DMS53 treated with DMSO at 0.1 percent for 48 hours (cell line): ENCODE results near the gene SRRM1.

Experiments used
- DNase-seq: peaks from one replicate; lab custom pipeline; 2025; ENCODE audit not compliant: unreplicated experiment; lab: John Stamatoyannopoulos, UW

The SRRM1 gene, protein sequence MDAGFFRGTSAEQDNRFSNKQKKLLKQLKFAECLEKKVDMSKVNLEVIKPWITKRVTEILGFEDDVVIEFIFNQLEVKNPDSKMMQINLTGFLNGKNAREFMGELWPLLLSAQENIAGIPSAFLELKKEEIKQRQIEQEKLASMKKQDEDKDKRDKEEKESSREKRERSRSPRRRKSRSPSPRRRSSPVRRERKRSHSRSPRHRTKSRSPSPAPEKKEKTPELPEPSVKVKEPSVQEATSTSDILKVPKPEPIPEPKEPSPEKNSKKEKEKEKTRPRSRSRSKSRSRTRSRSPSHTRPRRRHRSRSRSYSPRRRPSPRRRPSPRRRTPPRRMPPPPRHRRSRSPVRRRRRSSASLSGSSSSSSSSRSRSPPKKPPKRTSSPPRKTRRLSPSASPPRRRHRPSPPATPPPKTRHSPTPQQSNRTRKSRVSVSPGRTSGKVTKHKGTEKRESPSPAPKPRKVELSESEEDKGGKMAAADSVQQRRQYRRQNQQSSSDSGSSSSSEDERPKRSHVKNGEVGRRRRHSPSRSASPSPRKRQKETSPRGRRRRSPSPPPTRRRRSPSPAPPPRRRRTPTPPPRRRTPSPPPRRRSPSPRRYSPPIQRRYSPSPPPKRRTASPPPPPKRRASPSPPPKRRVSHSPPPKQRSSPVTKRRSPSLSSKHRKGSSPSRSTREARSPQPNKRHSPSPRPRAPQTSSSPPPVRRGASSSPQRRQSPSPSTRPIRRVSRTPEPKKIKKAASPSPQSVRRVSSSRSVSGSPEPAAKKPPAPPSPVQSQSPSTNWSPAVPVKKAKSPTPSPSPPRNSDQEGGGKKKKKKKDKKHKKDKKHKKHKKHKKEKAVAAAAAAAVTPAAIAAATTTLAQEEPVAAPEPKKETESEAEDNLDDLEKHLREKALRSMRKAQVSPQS

GRCh38 chr1:24642481-24643362 is at the start of gene SRRM1:
Gene SRRM1 (plus strand): TSS chr1:24643302. CDS start chr1:24643327, 25 bp downstream.
- peak; percentile 99 for DNase-seq

- no peak for DNase-seq
Observed at GRCh38 chr1:24594328-24594598, 48.8 kb upstream of the SRRM1 start.

DNA sequence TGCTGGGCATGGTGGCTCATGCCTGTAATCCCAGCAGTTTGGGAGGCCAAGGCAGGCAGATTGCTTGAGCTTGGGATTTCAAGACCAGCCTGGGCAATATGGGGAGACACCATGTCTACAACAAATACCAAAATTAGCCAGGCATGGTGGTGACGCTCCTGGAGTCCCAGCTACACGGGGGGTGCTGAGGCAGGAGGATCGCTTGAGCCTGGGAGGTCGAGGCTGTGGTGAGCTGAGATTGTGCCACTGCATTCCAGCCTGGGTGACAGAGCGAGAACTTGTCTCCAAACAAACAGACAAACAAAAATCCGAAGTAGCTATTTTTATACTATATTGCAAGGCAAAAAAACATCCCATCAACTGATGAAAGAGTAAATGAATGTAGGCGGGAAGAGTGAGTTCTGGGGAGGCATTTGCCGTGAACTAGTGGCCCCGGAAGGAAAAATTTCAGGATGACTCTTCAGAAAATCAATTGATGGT is 46.7 kb upstream of the SRRM1 start:
- DNase-seq: no peak

DNA sequence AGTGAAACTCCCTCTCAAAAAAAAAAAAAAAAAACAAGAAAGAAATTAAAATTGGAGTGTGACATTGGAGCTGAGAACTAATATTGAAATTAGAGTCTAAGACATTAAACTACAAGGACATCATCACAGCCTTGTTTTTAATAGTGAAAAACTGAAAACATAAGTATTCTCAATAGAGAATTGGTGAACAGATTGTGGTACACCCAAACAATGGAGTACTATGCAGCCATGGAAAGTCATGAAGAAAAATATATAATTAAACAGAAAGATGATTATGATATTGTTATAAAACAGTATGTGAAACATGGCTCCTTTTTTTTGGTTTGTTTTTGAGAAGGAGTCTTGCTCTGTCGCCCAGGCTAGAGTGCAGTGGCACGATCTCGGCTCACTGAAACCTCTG is 43.8 kb upstream of the SRRM1 start:
- no peak for DNase-seq

DNA sequence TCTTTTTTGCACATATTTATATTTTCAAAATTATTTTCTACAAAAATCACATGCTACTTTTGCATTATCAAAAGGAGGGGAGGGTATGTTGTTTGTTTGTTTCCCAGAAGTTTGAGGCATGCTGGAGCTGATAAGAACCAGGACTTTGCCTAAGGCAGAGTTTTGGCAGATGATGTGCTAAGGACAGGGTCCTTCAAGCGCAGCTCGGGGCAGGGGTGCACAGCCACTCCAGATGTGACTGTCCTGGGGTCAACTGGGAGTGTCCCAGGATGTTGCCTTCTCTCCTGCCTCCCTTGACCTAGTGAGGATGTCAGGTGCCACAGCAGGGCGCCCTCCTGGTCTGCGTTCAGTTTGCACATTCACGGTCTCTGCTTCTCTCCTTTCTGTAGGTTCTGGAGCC is 42.6 kb upstream of the SRRM1 start:
- DNase-seq: no peak

DNA sequence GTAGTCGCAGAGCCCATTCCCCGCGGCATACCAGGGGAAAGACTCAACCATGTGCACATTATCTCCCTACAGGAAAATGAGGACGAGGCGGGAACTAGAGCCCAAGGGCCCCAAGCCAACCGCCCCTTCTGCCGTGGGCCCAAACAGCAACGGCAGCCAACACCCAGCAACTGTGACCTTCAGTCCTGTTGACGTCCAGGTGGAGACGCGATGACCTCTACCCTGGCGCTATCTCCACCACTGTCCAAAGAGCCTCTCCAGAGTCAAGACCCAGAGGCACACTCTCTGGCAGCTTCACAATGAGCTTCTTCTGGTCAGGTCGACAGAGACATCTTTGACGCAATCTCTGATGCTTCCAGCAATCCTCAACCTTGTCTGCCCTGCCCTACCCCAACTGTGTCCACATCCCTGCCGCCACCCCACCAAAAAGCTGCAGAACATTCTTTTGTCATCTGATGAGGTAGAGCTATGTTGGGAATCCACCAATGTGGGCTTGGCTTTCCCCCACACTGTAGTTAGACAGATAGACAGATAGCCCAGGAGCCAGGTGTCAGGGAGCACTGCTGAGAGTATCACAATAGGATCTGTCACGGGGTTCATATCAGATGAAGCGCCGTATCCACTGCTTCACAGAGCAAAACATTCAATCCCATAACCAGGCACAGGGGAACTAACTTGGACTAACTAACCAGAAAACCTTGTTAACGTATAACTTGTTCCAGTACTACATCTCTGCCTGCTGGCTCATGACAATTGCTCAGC is 37.4 kb upstream of the SRRM1 start:
- no peak for DNase-seq

- DNase-seq: no peak
Observed at GRCh38 chr1:24606296-24606605, 36.9 kb upstream of the SRRM1 start.

DNA sequence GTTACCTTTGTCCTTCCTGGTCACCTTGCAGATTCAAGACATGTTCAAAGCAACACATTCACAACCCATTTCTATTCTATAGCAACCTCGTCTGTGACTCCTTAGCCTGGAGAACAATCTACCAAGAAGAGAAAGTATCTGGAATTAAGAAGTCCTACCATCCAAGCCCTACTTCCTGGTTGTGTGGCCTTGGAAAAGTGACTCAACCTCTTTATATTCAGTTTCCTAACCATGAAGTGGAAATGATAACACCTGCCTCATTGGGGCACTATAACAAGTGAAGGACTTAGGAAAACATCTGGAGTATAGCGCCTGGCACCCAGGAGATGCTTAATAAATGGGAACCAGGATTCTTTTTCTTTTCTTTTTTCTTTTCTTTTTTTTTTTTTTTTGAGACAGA is 36.5 kb upstream of the SRRM1 start:
- peak; percentile 35 for DNase-seq

GRCh38 chr1:24609949-24610517 is 33.1 kb upstream of the SRRM1 start:
- DNase-seq: no peak

- no peak for DNase-seq
Observed at GRCh38 chr1:24619376-24619775, 23.7 kb upstream of the SRRM1 start.

DNA sequence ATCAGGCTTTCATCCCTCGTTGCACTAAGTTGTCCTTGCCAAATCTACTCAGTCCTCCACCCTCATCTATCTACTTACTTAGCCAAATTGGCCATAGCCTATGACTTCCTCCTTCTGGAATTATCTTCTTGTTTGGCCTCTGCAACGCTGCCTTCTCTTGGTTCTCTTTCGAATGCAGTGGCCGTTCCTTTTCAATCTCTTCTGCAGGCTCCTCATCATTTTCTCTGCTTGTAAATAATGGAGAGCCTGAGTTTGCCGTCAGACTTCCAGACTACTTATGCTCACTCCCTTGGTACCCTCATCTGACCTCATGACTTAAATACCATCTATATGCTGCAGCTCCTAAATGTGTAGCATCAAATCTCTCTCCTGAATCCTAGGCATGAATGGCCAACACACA is 22.4 kb upstream of the SRRM1 start:
- no peak for DNase-seq

GRCh38 chr1:24621121-24621520 is 22.0 kb upstream of the SRRM1 start:
- DNase-seq: no peak

DNA sequence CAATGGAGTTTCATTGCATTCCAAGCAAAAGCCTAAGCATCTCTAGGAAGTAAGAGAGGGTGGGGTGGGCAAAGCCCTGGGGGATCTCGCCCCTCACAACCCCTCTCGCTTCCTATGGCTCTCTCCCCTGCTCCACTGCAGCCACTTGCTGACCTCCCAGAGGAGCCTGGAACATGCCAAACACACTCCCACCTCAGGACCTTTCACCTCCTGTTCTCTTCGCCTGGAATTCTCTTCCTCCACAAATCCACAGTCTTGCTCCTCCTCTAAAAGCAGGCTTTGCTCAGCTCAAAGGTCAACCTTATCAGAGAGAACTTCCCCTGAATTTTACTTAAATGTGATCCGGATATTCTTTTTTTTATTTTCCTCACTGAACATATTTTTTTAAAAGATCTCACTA is 20.9 kb upstream of the SRRM1 start:
- DNase-seq: no peak

GRCh38 chr1:24632832-24633175 is 10.3 kb upstream of the SRRM1 start:
- no peak for DNase-seq

DNA sequence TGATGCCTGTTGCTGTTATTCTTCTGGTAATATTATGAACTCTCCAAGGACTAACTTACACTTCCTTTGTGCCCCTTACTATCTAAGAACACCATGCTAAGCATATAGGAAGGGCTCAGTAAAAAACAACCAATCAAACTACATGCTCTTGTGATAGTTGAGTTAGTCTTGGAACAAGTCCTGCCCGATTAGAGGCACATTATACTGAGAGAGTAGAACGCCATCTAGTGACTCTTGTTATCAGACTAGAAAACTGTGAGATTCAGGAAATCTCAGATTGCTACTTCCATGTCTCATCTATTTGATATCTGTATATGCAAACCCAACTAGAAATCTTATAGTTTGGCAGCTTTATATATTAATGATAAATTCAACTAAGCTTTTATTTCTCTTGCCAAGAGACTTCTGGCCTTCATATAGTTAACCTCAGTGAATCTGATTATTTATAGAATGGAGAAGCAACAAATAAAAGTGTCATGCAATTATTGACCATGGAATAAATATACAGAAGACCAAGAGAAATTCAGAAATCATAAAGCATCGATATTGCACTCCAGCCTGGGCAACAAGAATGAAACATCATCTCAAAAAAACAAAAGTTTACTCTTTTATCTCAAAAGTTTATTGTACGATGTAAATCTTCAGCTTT is 7.8 kb upstream of the SRRM1 start:
- peak; percentile 83 for DNase-seq

- no peak for DNase-seq
Observed at GRCh38 chr1:24636661-24637357, 6.3 kb upstream of the SRRM1 start.

DNA sequence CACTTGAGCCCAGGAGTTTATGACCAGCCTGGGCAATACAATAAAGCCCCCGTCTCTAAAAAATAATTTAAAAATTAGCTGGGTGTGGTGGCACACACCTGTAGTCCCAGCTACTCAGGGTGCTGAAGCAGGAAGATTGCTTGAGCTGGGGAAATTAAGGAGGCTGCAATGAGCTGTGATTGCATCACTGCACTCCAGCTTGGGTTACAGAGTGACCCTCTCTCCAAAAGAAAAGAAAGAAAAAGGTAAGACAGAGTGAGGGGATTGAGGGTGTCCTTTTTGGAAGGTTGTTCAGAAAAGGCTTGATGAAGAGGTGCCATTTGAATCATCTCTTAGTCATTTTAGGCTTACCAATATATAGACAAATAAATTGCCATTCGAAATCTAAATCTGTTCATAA is 4.0 kb upstream of the SRRM1 start:
- no peak for DNase-seq

DNA sequence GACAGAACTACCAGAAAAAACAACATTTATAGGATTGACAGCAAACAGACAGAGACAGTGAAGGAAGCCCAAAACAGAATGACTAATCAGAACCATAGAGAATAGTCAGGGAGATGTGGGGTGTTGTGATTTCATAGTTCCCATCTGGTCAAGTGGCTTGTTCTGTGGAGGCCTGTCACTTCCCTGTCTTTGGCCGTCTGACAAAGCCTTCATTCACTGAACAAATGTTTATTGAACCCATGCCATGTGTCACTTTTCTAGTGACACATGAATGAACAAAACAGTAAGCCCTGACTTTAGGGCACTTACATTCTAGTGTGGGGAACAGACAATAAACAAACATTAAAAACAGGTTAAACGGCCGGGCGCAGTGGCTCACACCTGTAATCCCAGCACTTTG is 3.2 kb upstream of the SRRM1 start:
- peak; percentile 46 for DNase-seq

GRCh38 chr1:24640288-24640687 is 2.8 kb upstream of the SRRM1 start:
- DNase-seq: no peak
